GM18502 (cell line): ENCODE measurements around the gene TBC1D10A.

Source experiments
- ATAC-seq: cut with Tn5 transposase; IDR thresholded peaks from one replicate; pipeline ENCODE4 v1.9.1; 2021; ENCODE audit warnings: mild to moderate bottlenecking; ENCODE audit not compliant: unreplicated experiment, poor library complexity

Gene TBC1D10A

DNA sequence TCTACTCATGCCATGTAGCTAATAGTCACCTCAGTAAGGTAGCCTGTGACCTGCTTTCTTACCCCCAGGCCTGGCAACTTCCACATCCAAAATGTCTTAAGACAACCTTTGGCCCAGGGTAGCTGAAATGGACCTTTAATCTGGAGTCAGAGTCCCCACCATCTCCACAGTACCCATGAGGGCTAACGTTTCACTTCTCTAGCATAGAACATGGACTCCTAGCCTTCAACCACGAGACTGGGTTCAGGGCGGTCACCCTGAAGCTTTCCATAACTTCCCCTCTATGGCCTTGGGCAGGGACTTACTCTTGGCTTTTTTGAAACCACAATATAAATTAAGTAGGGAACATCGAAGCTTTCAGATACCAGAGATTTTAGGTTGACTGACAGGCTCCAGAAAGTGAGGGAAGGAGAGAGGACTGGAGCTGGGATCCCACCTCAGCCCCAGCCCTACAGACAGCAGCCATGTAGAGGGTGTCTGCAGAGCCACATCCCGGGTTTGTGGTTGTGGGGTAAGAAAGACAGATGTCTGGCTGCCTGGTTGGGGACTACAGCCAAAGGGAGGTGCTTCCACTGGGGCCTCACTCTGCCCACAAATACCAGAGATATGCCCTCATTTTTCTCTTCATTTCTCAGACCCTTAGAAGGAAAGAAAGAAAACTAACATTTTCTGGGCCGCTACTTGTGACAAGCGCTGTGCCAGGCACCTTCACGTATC lies 2.6 kb downstream of the TBC1D10A start:
- ATAC-seq: no peak

DNA sequence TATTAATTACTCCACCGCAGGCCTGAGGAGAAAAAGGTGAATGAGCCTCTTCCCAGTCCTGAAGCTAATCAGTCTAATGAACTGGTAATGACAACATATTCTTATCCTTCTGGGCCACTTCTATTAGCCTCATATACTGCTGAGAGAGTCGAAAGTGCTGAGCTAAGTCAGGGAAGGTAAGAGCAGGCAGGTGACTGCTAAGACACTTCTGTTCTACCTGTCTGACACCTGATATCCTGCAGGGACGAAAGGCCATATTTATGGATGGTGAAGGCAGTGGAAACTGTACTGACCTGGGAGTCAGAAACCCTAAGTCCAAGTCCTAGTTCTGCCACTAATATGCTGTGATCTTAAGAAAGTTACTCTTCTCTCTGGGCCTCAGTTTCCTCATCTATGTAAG lies 3.5 kb downstream of the TBC1D10A start:
- no peak for ATAC-seq

DNA sequence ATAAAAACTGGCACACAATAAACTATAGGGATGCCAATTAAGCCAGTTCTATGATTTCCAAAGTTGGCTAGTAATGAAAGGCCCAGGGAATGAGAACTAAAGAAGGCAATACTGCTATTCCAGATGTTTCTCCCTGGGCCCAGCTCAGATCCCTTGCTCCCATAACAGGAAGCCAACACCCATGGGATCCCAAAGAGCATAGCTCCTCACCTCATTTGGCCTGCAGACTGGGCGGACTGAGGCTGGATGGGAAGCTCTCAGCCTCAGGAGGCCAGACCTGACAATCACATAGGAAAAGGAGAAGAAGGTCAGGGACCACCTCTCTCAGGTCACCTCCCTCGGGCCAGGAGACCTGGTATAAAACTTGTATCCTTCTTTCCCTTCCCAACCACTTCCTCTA lies 5.3 kb downstream of the TBC1D10A start:
- ATAC-seq: no peak

DNA sequence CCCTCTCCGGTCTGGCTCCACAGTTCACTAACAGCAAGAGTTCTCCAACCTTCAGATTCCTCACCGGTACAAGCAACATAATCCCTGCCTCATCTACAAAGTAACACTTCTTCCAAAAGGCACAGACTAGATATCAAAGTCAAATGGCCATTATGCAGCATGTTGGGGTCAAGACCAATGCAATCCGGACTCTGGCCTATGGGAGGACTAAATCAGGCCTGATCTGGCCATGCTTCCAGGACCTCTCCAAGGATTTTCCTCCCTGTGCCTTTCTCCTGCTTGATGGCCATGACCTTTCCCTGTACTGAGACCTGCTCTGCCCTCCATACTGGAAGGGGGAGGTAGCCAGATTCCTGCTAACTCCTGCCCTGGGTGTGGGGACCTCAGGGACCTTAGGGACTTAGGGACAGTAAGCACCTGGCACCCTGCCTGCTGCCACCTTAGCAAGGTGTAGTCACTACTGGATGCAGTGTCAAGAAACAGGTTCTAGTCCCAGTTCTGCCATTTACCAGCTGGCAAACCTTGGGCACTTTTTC lies 6.7 kb downstream of the TBC1D10A start:
- no peak for ATAC-seq

DNA sequence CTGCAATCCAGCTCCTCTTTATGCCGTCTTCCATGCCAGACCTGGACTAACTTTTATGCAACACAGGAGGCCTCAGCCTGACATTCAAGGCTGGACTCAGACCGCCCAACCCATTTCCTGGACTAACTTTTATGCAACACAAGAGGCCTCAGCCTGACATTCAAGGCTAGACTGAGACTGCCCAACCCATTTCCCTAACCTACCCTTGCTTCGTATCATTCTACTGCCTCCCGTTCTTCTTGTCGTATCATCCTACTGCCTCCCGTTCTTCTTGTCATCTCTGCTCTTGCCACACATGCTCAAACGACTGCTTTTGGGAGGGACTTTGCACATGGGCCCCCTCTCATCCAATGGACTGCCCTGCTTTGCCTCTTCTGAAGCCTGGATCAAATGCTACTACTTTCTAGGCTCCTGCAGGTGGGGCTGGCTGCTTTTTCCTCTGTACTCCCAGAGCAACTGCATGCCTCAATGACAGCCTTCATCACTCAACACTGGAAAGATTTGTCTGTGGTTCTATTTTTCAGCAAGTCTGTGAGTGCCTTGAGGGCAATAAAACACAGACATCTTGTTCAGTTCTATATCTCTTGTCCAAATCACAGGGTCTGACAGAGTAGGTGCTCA lies 7.8 kb downstream of the TBC1D10A start:
- ATAC-seq: no peak

DNA sequence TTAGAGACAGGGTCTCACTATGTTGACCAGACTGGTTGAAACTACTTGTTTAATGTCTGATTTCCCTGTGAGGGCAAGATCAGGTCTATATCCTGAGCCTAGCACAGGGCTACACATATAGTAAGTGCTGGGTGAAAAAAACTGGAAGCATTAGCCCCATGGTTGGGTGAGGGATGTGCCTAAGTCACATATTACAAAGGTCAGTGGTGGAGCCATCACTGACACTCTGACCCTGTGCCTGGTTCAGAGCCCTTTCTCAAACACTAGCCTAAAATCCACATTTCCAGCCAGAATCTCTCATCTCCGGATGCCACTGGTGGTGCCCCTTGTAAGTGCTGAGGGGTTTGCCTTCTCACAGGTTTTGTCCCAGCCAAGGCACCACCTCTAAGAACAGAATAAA lies 9.0 kb downstream of the TBC1D10A start:
- no peak for ATAC-seq

DNA sequence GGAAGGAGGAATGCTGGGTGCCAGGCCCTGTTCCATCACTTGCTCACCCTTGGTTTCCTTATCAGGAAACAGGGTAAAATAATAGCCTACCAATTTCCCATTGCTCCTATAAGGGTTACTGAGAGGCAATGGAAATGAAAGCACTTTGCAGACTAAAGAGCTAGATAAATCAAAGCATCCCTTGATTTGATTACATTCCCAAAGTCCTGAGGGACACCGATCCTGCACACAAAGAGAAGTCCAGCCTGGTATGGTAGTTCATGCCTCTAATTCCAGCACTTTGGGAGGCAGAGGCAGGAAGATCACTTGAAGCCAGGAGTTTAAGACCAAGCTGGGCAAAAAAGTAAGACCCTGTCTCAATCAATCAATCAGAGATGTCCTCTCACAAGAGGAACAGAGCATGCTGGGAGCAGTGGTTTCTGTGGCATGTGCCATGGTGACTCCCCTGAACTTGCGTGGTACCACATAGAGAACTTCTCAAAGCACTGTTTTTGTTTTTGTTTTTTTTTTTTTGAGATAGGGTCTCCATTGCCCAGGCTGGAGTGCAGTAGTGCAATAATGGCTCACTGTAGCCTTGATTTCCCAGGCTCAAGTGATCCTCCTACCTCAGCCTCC lies 10.7 kb downstream of the TBC1D10A start:
- no peak for ATAC-seq

DNA sequence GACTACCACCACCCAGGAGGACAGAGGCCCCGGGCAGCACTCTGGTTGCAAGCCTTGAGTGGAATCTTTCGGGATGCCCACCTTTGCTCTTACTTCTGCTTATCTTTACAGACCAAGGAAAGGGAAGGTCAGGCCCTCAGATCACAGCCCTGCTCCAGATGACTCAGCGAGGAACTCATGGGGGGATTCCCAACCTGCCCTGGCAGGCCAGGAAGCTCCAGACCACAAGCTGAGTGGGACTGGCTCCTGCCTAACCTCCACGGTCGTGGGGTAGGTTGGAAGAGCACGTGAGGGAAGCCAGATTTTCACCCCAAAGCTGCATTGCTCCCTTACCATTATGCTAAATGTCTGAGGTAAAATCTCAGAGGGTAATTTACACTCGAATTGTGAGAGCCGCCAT lies 11.8 kb downstream of the TBC1D10A start:
- ATAC-seq: no peak

DNA sequence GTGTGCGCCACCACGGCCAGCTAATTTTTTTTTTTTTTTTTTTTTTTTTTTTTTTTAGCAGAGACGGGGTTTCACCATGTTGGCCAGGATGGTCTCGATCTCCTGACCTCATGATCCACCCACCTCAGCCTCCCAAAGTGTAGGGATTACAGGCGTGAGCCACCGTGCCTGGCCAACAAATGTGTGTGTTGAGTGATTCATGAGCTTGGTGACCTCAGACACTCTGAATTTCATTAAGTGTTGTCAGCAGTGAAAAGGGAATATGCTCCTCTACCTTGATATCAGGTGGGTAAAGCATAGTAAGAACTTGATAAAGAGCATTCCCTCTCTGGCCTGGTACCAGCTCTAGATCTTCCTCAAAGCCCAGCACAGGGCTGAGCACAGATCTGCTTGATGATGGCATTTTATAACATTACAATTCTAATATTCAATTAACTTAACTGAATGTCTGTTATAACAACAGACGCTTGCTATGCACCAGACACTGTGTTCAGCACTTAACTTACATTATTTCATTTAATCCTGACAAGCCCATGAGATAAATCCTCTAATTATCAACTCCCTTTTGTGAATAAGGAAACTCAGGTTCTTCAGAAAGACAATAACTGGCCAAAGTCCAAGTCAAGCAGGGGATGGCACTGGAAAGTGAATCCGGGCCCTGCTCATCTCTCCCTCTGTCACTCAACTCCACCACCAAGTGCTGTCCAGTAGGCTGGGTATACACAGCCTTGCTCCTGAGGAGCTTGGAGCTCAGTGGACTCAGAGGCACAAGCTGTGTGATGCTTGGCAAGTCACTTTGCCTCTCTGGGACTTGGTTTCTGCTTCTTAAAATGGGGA lies 13.0 kb downstream of the TBC1D10A start:
- ATAC-seq: no peak

DNA sequence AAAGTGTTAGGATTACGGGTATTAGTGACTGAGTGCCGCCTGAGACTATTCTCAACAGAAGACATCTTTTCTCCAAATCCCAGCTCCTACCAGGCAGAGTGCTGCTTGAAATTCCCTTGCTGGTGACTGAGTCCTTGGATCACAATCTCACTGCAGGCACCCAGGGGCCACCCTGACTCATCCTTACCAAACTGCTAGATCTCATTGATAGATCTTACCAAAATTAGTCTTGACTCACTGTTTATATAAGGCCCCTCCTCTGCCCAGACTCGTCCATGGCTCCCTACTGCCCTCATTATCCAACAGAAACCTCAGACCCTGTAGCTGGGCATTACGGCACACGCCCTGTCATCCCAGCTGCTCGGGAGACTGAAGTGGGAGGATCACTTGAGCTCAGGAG lies 14.7 kb downstream of the TBC1D10A start:
- no peak for ATAC-seq

DNA sequence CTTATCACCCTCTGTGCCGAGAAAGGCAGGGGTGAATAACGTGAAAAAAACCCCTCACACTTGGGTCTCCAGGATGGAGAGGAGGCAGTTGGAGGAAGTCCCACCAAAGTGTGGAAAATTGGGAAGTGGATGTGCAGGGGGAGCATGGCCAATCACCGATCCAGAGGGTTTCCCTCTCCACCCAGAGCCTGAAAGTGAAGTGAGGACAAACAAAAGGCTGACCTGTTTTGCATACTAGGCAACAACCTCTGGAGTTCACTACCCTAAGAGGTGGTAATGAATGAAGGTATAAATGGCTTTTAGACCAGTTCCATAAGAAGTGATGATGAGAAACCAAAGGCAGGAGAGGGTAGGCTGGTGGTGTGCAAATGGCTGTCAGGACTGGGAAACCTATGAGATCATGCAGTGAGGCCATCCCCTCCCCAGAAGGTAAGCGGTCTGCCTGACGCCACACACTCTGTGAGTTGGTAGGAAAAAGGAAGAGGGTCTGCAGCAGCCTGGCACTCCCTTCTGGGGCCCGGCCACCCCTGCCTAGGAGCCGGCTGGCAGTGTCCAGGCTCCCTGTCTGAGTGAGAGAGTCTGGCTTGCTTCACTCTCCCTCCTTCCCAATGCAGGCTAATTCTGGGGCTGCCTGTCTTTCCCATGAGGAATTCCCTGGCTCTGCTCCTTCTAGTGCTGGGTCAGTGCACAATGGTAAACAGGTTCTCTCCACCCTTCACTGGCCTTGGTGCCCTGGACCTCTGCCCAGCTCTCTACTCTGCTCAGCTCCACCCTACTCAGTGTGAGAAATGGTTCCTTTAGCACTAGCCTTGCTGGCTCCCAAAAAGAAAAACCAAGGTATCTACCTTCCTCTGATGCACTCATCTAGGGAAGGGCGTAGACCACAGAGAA lies 15.6 kb downstream of the TBC1D10A start:
- no peak for ATAC-seq

DNA sequence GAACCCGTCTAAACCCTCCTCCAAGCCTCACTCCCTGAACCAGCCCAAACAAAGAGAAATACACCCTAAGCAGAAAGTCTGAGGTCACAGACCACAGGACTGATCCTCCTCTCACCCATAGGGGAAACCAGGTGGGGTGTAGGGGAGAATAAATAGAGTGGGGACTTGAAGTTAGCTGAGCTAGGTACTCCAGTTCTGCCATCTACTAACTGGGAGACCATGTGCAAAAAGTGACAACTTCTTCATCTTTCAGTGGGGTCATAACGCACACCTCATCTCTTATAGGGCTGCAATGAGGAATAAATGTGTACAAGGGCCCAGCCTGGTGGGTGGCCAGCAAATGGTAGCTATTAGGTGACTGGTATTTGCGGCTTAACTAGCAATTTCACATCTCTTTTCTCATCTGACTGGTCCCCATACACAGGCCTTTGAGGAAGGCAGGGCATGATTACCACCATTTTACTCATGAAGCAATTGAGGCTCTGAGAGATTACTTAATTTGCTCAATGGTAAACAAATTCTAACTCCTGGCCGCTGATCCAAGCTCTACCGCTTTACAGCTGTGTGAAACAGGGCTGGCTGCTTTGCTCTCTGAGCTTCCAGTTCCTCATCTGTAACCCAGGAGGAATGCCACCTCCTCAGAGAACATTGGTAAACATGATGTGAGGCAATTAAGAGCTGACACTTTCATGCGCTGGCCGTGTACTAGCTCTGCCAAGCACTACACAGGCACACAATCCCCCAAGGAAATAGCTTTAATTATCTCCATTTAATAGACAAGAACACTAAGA lies 16.6 kb downstream of the TBC1D10A start:
- peak; percentile 43 for ATAC-seq

DNA sequence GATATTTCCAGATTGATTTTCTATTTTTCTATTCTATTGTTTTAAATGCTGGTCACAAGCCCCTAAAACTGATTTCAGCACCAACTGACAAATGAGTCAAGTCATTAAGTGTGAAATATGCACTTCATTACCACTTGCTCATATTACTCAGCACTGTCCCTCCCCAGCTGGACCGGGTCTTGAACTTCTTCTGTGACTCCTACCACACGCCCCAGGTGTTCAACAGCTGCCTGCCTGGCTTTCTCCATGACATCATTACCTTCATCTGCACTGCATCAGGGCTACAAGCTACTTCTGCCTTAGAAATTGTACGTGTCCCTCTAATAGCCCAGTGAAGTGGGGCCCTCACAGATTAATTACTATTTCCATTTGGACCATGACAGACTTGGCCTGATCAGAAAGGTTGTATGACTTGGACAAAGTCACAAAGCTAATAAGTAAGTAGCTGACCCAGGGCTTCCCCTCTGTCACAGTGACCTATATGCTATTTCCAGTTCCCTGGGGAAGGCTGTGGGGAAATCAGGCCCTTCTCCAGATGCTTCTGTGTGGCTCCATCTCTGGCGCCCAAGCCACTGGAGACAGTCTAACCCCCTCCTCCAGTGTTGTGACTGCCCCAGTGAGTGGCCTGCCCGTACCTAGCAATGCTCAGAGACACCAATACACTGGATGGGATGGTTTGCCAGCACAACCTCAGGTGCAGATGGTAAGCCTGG lies 18.1 kb downstream of the TBC1D10A start:
- no peak for ATAC-seq

DNA sequence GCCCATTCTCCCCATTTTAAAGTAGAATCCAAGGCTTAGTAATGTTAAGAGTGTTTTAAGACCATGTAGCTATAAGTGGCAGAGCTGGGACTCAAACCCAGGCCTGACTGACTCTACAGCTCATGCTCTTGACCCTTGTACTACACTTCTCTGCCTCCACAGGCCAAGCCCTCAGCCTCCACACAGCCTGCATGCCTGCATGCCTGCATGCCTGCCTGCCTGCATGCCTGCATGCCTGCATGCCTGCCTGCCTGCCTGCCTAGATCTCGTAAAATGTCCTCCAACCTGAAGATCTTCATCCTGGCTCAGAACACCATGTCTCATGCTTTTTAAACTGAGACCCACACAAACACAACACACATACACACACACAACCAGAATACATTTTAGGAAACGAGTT lies 18.6 kb downstream of the TBC1D10A start:
- ATAC-seq: no peak

DNA sequence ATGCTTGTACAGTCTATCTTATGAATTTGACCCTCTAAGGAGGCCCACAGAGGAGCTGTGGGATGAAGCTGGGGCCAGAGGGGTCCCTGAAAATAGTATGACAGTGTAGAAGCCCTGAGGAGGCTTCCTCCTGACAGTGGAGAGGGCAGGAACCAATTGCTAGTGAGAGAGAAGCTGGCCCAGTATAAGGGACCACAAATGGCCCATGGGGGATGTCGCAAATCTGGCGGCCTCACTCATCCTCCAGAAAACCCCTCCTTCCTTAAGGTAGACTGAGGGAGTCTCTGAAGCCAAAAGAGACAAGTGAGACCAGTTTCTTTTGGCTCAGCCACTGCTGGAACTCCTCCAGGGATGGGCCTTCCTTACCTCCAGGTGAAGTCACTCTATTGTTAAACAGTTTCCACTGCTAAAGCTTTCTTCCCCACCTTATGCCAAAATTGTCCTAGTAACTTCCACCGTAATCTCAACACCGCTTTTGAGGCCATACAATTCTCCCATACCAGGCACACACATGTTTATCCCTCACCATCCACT lies 19.6 kb downstream of the TBC1D10A start:
- ATAC-seq: no peak

DNA sequence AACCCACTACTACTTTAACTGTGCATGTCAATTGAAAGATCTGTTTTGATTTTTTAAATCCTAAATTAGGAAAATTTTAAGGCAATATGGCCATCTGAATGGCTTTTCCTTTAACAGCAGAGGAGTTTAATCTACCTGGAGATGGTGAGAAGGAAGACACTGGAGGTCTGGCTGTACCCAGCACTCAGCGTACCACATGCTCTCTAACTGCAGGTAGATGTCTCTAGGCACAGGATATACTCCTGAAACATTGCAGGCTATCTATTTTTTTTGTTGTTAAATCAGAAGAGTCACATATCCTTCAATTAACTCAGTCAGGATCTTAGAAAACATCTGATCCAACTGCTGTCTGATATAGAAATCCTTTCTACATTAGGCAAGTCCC lies 20.1 kb downstream of the TBC1D10A start:
- no peak for ATAC-seq

DNA sequence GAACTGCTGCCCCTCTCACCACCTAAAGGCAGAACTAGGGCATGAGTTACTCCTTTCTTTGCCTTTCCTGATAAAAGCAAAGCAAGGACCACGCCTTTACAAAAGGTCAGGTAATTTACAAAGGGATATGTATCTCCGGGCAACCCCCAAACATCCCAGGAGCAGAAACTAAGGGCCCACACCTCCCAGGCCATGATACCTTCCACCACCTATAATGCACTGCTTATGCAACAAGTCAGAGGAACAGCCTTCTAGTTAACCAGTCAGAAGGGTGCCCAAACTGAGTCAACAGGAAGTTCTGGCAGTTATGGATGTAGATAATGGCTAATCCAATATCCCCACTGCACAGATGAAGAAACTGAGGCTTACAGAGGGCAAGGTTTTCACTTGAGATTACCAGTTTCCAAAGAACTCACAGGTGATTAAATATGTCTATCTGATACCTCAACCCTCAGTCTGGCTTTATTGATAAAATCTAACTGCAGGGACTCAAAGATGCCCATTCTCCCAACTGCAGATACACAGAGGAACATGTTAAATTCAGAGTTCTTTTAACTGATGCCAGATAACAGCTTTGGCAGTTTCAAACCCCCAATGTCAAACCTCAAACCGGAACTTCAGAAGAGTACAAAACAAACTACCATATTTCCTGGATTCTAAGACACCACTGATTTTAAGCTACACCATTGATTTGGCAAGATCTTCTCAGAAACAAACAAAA lies 20.7 kb downstream of the TBC1D10A start:
- no peak for ATAC-seq

DNA sequence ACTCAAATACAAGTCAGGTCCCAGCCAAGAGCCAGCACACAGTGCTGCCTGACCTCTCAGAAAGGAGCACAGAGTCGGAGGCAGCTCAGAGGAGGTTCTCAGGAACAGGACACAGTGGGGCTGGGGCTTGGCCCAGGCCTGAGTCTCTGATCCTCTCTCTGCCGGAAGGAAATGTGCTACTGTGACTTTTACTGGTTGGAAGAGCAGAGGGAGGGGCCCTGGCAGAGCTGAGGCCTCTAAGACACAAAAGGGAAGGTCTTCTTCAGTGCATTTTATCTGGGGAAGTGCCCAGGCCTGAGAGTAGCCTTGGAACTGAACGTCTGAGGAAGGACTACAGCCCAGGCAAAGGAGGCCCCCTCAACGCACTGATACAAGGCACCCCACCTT lies 21.2 kb downstream of the TBC1D10A start:
- ATAC-seq: peak; percentile 52
